Gastroesophageal sphincter (tissue), 3 donors: Measurements from ENCODE around the gene LSAMP.

Source experiments
- EP300 ChIP-seq: sonication (generic); formaldehyde crosslinking; IDR thresholded peaks from one replicate; pipeline ENCODE4 v1.6.1; 2017; ENCODE audit warnings: antibody characterized with exemption, mild to moderate bottlenecking
- POLR2A ChIP-seq, 2 donors: fragments of 450-650 bp; IDR thresholded peaks; one replicate each; pipeline ENCODE4 v1.6.1; 2017; ENCODE audit warnings: antibody characterized with exemption in 2 of 2, mild to moderate bottlenecking in 2 of 2, moderate library complexity in 1 of 2
- POLR2AphosphoS5 ChIP-seq: sonication (generic); formaldehyde crosslinking; IDR thresholded peaks from one replicate; pipeline ENCODE4 v1.6.1; 2017; ENCODE audit warnings: antibody characterized with exemption
- TF ChIP-seq, protein P1 (sequence below), 4 experiments: fragments of 200-600 bp in 2 of 4; fragments of 450-650 bp in 2 of 4; sonication (generic) in 1 of 4; IDR thresholded peaks; one replicate each; pipeline ENCODE4 v1.5.1; 2017 to 2019; ENCODE audit warnings: antibody characterized with exemption in 4 of 4, mild to moderate bottlenecking in 2 of 4, moderate library complexity in 2 of 4

GRCh38 chr3:116316771-116317170 is 128.5 kb downstream of the LSAMP start:
- TF ChIP-seq, protein P1, sequence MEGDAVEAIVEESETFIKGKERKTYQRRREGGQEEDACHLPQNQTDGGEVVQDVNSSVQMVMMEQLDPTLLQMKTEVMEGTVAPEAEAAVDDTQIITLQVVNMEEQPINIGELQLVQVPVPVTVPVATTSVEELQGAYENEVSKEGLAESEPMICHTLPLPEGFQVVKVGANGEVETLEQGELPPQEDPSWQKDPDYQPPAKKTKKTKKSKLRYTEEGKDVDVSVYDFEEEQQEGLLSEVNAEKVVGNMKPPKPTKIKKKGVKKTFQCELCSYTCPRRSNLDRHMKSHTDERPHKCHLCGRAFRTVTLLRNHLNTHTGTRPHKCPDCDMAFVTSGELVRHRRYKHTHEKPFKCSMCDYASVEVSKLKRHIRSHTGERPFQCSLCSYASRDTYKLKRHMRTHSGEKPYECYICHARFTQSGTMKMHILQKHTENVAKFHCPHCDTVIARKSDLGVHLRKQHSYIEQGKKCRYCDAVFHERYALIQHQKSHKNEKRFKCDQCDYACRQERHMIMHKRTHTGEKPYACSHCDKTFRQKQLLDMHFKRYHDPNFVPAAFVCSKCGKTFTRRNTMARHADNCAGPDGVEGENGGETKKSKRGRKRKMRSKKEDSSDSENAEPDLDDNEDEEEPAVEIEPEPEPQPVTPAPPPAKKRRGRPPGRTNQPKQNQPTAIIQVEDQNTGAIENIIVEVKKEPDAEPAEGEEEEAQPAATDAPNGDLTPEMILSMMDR (IDR thresholded peaks at IDR 0.05) = no peak
- no peak for TF ChIP-seq POLR2A (IDR thresholded peaks at IDR 0.05)
- TF ChIP-seq EP300 = no peak
- no peak for TF ChIP-seq POLR2AphosphoS5
